H1 (cell line): ENCODE results near the gene CCDC12. TPM values are rescaled to one million over a fixed set of nuclear protein-coding genes. Genes with fewer than 3 reads are reported as not detected.

Source experiments
- CEBPB ChIP-seq: IDR thresholded peaks from 2 replicates; pipeline ENCODE4 v1.6.1; 2012; ENCODE audit warnings: low read depth, low read length
- KDM1A ChIP-seq: fragments of 200-600, 300-600 bp; sonication (generic); IDR thresholded peaks from 2 replicates; pipeline ENCODE4 v1.7.1; 2016; ENCODE audit warnings: mild to moderate bottlenecking, low read length, borderline replicate concordance
- KDM4A ChIP-seq: IDR thresholded peaks from one replicate; pipeline ENCODE4 v1.7.1; 2012; ENCODE audit warnings: low read depth, mild to moderate bottlenecking, moderate library complexity, low read length, inconsistent platforms; ENCODE audit not compliant: severe bottlenecking
- PHF8 ChIP-seq: fragments of 200-600 bp; sonication (generic); conservative IDR thresholded peaks from 2 replicates; pipeline ENCODE4 v1.7.1; 2012; ENCODE audit warnings: low read depth, mild to moderate bottlenecking, inconsistent platforms, low read length, moderate library complexity
- POLR2AphosphoS5 ChIP-seq: IDR thresholded peaks from 2 replicates; pipeline ENCODE4 v1.6.1; 2011; ENCODE audit warnings: low read depth, low read length
- TEAD4 ChIP-seq: IDR thresholded peaks from 2 replicates; pipeline ENCODE4 v1.6.1; 2012; ENCODE audit warnings: low read depth, low read length, inconsistent platforms, mixed read lengths
- polyA plus RNA-seq, 7 experiments: library from polyadenylated mRNA; depleted of rRNA in 3 of 7; stranded (reverse) in 5 of 7; unstranded in 2 of 7; fragments of >200 nt in 5 of 7; fragments of 200-250 nt in 2 of 7; gene quantifications; 1 replicate in 5 of 7; 2 replicates in 1 of 7; 4 replicates in 1 of 7; pipeline versions ENCODE4 v1.2.1 to v1.2.3, GENCODE V29; 2011 to 2013; ENCODE audit warnings: missing spikeins in 2 of 7, mixed read lengths in 2 of 7
- total RNA-seq: library from RNA; stranded (reverse); fragmentation: NEBNext Ultra II Directional; extraction: Animal tissue kit (Norgen Biotek cat#: 25700); gene quantifications from 2 replicates; pipeline ENCODE4 v1.2.1, GENCODE V29; 2021

CCDC12 gene
- total and polyA plus RNA-seq, 2 of the 8 experiments (the other 6 are each of a cell fraction or from before 2014, with no cell fraction given): 29.5 to 41.3 TPM

DNA sequence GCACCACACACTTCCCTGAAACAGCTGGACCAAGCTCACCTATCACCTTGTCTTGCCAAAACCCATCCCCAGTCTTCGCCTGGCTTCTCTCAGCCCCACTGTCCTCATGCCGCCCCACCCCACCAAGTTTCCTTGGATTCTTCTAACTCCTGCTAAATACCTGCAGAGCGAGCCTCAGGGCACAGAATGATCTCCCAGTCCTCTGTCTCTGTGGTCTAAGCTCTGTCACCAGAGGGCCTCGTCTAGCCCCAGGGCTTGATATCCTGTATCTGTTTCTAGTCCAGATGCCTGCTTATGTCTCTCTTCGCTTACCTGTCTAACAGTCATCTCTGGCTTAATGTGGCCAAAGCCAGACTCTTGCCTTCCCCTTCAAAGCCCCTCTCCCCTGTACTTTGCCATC lies 9.7 kb downstream of the CCDC12 start (continued):
- TF ChIP-seq KDM1A (no peak), KDM4A (no peak), POLR2AphosphoS5 (no peak), TEAD4 (no peak), PHF8 (no peak), CEBPB (no peak)
